HG03108 (cell line): ENCODE results near the gene COL8A2.

ENCODE experiments used
- ATAC-seq: cut with Tn5 transposase; IDR thresholded peaks from one replicate; pipeline ENCODE4 v1.9.1; 2021; ENCODE audit warnings: moderate library complexity; ENCODE audit not compliant: unreplicated experiment

COL8A2 gene

GRCh38 chr1:36157973-36158826 lies 33.2 kb upstream of the COL8A2 start:
- ATAC-seq = no peak

DNA sequence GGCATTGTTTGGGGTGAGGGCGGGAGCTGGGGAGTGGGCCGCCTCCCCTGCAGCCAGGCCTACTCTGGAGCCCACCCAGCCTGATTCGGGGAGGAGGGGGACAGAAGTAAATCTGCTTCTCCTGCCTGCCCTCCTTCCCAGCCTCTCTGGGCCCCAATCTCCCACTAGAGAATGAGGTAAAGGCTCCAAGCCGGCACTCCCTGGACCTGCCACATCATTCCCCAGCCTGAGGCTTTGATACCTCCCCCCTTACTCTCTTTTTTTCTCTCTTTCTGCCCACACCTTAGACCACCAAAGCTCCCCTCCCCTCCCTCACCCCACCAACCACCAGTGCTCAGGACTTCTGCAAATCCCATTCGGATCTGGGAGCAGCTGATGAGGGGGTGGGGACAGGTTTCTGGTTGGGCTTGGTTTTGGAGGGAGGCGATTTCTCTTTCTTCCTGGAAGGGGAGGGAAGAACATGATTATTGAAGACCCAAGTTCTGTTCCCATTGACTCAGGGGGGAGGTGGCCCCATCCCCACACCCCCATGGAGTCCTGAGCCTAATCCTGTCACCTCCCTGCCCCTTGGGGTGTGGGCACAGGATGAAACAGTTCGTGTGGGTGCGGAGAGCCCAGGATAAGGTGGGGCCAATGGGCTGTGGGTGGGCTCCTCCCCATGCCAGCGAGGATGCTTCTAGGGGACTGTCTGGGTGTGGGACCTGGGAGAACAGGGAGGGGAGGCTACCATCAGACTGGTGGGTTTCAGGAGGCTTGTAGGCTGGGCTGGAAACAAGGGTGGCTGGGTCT lies 32.3 kb upstream of the COL8A2 start:
- ATAC-seq = no peak

DNA sequence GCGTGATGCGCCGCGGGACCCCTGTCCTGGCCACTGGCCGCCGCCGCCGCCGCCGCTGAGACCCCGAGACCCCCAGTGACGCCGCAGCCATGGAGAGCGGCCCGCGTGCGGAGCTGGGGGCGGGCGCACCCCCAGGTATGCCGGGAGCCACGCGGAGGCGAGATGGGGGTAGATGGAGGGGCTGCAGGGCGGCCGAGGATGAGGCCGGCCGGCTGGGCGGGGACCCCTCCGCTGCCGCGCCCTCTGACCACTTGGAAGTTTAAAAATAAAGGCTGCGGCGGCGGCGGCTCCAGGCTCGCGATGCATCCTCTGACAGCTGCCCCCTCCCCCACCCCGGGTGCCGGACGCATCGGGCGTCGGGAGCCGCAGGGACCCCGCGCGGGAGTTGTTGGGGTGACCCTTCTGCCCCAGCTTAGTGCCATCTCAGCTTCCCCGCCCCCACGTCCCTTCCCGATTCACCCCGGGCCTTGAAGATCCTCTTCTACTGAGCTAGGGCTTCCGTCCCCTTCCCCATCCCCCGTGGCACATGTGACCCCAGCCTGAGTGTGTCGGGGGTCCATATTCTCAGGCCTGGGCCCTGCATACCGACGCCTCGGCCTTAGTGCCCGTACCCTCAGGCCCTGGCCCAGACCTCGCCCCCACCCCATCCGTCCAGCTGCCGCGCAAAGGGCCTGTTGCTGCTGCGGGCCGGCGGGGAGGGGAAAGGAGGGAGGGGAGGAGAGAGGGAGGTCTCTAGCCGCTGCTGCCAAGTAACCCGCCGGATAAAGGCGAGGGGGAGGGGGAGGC lies 31.5 kb upstream of the COL8A2 start:
- peak; percentile 12 for ATAC-seq

- peak; percentile 39 for ATAC-seq
Measured at GRCh38 chr1:36155408-36156328, 30.6 kb upstream of the COL8A2 start, which contains the start of gene MAP7D1. TSS of gene MAP7D1 (plus strand) at chr1:36156160. CDS start at chr1:36156418, 258 bp downstream.

- no peak for ATAC-seq
Measured at GRCh38 chr1:36154765-36155407, 29.9 kb upstream of the COL8A2 start.

- no peak for ATAC-seq
Measured at GRCh38 chr1:36154335-36154734, 29.3 kb upstream of the COL8A2 start.

DNA sequence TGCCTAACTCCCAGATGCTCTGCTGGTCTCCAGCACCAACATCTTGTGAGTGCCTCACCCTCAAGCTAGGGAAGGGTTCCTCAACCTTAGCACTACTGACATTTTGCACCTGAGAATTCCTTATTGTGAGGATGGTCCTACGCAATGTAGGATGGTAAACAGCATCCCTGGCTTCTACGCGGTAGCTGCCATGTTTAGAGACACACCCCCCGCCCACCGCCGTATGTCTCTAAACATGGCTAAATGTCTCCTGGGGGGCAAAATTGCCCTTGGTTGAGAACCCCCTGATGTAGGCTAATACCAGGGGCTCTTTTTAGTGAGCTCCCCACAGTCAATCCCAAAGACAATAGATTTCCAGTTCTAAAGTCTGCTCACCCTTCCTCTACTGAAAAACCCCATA lies 28.5 kb upstream of the COL8A2 start:
- ATAC-seq = no peak

DNA sequence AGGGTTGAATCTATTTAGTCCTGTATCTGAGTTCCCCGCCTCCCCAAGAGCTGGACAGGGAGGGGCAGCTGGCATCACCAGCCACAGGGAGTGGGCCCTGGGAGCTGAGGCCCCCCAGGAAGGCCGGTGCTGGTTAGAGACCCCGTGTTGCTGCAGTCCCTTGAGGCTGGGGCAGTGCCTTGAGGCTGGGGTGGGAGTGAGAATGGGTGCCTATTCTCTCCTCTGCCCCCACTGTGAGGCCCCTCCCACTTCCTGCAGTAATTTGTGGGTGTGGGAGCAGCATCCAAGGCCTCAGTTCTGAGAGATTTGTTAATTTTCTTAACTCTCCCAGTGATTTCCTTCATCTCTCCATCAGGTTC lies 26.8 kb upstream of the COL8A2 start:
- no peak for ATAC-seq

DNA sequence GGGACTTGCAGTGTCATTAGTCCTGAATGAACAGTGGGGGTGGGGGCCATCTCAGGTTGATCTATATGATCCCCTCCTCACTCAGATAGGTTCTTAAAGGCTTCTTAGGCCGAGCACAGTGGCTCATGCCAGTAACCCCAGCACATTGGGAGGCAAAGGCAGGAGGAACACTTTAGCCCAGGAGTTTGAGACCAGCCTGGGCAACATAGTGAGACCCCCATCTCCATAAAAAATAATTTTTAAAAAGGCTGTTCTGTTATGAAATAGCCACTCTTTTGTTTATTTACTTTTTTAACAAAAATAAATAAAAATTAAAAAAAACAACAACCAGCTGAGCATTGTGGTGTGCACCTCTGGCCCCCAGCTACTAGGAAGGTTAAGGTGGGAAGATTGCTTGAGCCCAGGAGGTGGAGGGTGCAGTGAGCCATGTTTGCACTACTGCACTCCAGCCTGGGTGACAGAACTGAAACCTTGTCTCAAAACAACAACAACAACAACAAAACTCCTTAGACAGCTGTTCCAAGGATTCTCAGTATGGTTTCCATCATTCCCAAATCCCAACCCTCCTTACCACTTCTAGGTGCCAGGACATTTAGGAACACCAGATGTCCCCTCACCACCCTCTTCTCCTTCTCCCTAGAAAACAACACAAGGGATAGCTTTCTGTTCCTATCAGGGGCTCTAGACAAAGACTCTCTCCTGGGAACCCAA lies 26.3 kb upstream of the COL8A2 start:
- no peak for ATAC-seq

DNA sequence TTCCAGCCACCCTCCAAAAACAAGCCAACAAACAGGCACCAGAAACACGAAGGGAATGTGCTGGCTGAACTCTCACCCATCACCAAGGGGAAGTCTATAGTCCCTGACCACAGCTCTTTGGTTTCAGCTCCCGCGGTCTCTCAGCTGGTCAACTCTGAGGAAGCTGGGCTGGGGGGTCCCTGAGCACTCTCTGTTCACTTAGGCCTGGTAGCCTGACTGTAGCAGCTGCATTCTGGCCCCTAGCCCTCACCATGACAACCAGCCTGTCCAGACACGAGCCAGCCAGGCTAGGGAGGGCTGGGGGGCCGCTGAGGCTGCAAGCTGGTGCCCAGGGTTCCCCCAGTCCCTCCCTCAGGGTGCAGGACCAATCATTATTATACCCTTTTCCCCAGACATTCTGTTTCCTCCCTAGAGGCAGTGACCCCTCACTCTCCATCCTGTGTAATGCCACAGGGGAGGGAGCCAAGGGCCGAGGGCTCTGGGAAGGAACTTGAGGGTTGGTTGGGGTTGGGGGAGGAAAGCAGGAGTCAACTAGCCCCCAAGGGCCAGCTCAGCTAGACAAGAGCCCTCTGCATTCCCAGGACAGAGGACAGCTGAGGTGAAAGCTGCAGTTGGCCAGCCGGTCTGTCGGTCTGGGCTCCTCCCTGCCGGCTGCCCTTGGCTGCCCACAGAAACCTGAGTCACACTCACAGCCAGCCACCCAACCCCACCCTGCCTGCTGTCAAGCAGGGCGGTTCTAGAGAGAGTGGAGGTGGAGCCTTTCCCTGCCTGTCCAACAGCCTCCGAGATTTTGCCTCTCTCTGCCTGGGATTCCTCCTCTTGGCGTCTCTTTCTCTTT lies 25.5 kb upstream of the COL8A2 start:
- peak; percentile 51 for ATAC-seq

GRCh38 chr1:36149973-36150295 lies 24.9 kb upstream of the COL8A2 start:
- no peak for ATAC-seq

- ATAC-seq = peak; percentile 89
Measured at GRCh38 chr1:36149237-36149972, 24.4 kb upstream of the COL8A2 start, which contains the start of gene TRAPPC3. TSS of gene TRAPPC3 (minus strand) at chr1:36149486. CDS start at chr1:36149378, 108 bp downstream.

GRCh38 chr1:36148821-36149236 lies 23.8 kb upstream of the COL8A2 start:
- no peak for ATAC-seq

DNA sequence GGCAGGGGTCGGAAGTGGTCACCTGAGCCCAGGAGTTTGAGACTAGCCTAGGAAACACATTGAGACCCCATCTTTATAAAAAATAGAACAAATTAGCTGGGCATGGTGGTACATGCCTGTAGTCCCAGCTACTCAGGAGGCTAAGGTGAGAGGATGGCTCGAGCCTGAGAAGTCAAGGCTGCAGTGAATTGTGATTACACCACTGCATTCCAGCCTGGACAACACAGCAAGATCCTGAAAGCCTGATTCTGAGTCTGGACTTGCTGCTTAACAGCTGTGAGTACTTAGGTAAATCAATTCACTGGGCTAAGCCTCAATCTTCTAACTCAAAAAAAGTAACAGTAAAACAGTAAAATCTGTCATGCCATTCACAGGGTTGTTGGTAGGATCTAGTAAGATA lies 19.4 kb upstream of the COL8A2 start:
- no peak for ATAC-seq

GRCh38 chr1:36143424-36143823 lies 18.4 kb upstream of the COL8A2 start:
- ATAC-seq = no peak

DNA sequence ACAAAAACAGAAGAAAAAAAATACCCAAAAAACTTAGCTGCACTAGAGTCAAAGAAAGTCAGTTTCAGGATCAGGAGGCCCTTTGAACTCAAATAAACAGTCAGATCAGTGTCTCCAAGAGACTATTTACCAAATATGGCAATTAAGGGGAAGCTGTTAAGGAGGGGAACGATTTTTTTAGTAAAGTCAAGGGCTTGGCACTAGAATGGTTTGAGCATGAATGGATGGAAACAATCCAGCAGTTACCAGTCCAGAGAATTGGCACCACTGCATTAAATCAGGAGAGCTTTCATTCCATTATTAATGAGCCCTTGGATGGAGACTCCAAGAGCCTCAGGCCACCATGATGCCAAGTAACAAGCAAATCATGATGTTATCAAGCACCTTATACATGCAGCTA lies 17.1 kb upstream of the COL8A2 start:
- ATAC-seq = no peak

DNA sequence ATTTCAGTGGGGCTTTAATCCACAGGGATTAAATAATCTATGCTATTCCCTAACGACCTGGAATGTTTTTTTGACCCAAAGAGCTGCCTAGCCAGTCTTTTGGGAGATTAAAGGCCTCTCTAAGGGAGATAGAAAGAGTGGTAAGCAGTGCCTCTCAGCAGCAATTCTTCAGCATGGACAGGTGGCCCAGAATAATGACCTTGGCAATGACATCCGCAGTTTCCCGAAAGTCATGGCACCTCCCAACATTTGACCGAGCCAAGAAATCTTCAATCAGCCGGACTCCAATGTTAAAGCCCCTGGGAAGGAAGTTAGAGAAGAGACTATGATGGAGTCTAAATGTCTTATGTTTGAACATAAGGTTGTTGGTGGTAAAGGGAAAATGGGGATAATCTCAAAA lies 14.5 kb upstream of the COL8A2 start:
- ATAC-seq = no peak

GRCh38 chr1:36137776-36138175 lies 12.8 kb upstream of the COL8A2 start:
- no peak for ATAC-seq
